ENCODE measurements around the gene SRSF3.
"Not testable (repeated sequence)": the region's sequence is repeated elsewhere in the genome, so short reads cannot be mapped to it uniquely, and the experiment has no call there.

Gene SRSF3

GRCh38 chr6:36572353-36573311, 21.5 kb upstream of the SRSF3 start:
- FAIRE-seq; DNase-seq (ENCODE audit: insufficient read length, low spot score): not testable (repeated sequence)

- no peak for FAIRE-seq
- no peak for DNase-seq (ENCODE audit: insufficient read length, low spot score)
Measured at GRCh38 chr6:36574679-36575078, 19.5 kb upstream of the SRSF3 start.

DNA sequence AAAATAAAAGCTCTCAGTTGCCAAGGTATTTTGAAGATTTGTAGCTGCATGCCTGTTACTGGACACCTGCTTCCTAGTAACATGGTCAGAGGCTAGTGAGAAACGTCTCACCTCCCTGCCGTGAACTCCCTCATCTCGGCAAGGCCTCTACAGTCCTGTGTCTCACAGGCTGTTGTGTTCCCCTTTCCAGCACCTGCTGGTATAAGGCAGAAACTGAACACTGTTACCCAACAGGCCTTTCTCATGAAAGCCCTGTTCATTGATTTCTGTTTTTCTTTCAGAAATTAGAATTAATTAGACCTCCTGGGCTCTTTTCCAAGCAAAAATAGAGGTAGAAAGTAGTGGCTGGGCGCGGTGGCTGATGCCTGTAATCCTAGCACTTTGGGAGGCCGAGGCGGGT, 17.6 kb upstream of the SRSF3 start:
- FAIRE-seq (no peak), DNase-seq (ENCODE audit: insufficient read length, low spot score) (no peak)

- DNase-seq (ENCODE audit: insufficient read length, low spot score) (peak; percentile 91), FAIRE-seq (no peak)
Measured at GRCh38 chr6:36577301-36577700, 16.9 kb upstream of the SRSF3 start.

DNA sequence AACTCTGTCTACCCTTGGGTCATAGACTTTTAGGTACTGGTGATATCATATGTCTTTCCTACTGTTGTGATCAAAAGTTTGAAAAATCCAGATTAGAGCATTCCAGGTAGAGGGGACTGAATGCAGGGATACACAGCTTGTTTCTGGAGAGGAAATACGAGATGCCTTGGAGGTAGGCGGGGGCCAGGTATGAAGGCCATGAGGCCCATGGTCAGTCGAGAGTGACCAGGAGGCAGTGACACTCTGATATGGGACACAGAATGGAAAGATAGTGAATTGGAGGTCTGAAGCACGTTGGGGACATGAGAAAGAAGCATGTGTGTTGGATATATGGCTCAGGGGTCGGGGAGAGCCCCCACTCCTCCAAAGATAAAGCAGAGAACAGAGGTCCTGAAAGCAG, 16.1 kb upstream of the SRSF3 start:
- DNase-seq (ENCODE audit: insufficient read length, low spot score) (no peak), FAIRE-seq (no peak)

- DNase-seq (ENCODE audit: insufficient read length, low spot score): no peak
- FAIRE-seq: no peak
Measured at GRCh38 chr6:36578431-36578830, 15.7 kb upstream of the SRSF3 start.

DNA sequence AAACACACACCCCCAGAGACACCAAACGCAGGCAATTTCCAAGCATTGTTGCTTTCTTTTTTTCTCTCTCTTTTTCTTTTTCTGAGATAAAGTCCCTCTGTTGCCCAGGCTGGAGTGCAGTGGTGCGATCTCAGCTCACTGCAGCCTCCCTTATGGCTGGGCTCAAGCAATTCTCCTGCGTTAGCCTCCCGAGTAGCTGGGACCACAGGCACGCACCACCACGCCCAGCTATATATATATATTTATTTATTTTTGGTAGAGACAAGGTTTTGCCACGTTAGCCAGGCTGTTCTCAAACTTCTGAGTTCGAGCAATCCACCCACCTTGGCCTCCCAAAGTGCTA, 14.0 kb upstream of the SRSF3 start:
- DNase-seq (ENCODE audit: insufficient read length, low spot score): no peak
- no peak for FAIRE-seq

DNA sequence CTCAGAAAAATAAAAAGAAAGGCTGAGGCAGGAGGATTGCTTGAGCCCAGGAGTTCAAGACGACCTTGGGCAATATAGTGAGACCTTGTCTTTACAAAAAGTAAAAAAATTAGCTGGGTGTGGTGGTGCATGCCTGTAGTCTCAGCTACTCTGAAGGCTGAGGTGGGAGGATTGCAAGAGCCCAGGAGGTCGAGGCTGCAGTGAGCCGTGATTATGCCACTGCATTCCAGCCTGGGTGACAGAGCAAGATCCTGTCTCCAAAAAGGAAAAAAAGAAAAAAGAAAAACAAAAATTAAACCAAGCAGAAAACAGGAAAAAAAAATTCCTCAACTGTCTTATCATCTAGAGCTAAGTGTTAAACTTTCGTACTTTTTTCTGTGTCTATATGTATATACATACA, 12.4 kb upstream of the SRSF3 start:
- FAIRE-seq (no peak), DNase-seq (ENCODE audit: insufficient read length, low spot score) (no peak)

GRCh38 chr6:36586606-36587005, 7.6 kb upstream of the SRSF3 start:
- no peak for DNase-seq (ENCODE audit: insufficient read length, low spot score)
- FAIRE-seq: no peak

GRCh38 chr6:36589025-36589400, 5.1 kb upstream of the SRSF3 start:
- FAIRE-seq; DNase-seq (ENCODE audit: insufficient read length, low spot score): not testable (repeated sequence)

DNA sequence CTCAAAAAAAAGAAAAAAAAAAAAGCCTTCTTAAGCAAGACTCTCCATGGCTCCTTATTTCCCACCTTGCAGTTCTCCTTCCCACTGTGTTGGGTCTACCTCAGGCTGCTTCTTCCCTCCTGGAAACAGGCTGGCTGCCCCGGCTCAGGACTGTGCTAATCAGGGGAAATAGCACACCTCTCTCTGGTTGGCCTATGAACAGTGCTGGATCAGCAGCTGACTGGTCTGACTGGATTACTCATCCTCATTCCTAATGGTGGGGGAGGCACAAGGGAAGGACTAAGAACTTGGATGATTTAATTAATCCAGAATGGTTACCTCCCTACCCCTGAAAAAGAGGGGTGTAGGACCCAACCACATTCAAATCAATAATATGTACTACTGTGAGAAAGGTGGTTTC, 3.9 kb upstream of the SRSF3 start:
- FAIRE-seq (peak; percentile 83), DNase-seq (ENCODE audit: insufficient read length, low spot score) (peak; percentile 79)

- FAIRE-seq: no peak
- DNase-seq (ENCODE audit: insufficient read length, low spot score): no peak
Measured at GRCh38 chr6:36592221-36592655, 1.9 kb upstream of the SRSF3 start.

DNA sequence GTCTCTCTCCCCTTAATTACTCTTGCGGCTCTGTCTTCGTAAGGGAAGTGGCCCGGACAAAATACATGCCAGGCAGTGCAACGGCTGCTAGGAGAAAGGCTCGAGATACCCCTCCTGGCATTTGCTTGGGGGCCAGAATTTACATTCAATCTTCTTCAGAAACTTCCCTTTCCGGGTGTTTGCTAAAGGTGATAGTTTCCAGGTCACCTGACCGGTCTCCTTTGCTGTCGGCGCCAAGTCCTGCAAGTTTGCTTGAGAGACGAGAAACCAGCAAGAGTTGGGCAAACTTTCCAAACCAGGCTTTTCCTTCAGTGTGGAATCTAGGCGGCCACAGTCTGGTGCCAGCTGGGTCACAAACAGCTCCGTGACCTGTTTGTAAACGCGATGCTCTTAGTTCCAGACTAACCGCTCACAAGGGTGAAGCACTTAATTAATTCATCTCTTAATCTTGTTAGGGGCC, 563 bp upstream of the SRSF3 start:
- DNase-seq (ENCODE audit: insufficient read length, low spot score): no peak
- no peak for FAIRE-seq

DNA sequence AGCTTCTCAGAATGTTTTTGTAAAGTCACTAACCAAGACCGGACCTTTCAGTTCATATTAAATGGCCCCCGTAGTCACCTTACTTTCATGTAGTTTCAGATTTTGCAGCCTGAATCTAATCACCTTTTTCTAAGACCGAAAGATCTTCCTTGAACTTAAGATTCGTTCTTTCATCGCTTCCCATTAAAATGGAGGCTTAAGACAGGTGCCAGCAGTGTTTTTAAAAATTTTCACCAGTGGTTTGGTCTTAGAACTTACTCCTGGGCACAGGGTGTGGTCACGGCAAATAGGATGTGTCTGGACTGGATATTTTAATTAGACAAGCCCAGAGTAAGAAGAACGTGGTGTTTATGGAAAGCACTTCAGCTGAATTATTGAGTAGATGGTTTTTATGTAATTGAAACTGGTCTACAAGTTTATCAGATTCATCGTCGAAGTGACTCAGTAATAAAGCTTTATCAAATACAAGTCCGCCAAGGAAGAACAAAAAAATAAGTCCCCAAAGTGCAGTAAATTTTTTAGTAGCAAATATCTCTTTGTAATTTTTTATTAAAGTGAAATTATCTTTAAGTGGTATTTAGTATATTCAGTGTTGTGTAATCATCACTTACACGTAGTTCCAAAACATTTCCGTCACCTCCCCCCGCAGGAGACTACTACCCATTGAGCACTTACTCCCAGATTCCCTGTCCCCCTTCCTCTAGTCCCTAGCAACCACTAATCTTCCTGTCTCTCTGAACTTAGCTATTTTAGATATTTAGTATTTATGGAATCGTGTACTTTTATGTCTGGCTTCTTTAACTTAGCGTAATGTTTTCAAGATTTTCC, 868 bp downstream of the SRSF3 start:
- FAIRE-seq: no peak
- DNase-seq (ENCODE audit: insufficient read length, low spot score): no peak

- FAIRE-seq (no peak), DNase-seq (ENCODE audit: insufficient read length, low spot score) (no peak)
Measured at GRCh38 chr6:36596356-36596755, 2.2 kb downstream of the SRSF3 start.

GRCh38 chr6:36597775-36598174, 3.6 kb downstream of the SRSF3 start:
- DNase-seq (ENCODE audit: insufficient read length, low spot score): no peak
- FAIRE-seq: no peak

DNA sequence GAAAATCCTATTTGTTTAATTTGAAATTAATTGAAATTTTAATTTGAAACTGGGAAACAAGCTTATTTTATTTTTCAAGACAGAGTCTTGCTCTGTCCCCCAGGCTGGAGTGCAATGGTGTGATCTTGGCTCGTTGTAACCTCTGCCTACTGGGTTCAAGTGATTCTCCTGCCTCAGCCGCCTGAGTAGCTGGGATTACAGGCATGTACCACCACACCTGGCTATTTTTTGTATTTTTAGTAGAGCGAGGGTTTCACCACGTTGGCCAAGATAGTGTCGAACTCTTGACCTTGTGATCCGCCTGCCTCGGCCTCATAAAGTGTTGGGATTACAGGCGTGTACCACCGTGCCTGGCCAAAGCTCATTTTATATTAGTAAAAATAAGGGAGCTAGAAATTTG, 4.2 kb downstream of the SRSF3 start:
- DNase-seq (ENCODE audit: insufficient read length, low spot score): no peak
- no peak for FAIRE-seq

DNA sequence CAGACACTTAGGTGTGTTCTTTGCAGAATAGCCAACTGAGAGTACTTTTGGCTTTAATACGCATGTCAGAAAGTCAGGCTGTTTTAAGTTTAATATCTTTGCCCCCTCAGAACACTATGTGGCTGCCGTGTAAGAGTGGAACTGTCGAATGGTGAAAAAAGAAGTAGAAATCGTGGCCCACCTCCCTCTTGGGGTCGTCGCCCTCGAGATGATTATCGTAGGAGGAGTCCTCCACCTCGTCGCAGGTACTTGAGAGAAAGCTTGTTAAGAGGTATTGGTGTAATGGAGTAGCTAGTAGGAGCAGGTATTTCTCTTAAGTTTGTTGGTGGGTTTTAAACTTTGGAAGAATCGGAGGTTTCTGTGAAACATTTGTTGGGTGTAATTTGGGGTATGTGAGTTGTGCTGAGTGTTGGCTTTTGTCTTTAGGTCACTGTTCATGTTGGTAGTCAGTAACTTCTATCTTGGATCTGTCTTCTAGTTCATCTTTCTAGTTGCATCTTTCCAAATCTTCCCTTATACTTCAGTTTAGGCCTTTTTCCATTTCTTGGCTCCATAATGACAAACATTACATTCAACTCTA, 4.7 kb downstream of the SRSF3 start:
- FAIRE-seq (no peak), DNase-seq (ENCODE audit: insufficient read length, low spot score) (no peak)

DNA sequence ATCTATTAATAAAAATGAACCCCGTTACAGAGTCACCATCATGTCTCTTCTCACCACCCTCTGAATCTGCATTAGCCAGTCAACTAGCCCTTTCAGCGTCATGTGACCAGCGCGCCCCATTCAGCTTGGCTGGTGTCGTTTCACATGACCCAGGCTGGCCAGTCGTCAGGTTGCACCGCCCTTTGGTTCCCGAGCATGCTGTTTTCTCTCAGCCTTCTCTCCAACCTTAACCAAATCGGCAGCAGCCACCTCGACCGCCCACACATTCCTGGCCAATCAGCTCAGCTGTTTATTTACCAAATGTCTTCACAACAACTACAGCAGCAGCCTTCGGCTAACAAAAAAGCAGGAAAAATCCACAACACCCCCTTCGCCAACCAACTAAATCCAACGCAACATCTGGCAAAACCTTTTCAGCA, 5.6 kb downstream of the SRSF3 start:
- DNase-seq (ENCODE audit: insufficient read length, low spot score) (no peak), FAIRE-seq (no peak)

DNA sequence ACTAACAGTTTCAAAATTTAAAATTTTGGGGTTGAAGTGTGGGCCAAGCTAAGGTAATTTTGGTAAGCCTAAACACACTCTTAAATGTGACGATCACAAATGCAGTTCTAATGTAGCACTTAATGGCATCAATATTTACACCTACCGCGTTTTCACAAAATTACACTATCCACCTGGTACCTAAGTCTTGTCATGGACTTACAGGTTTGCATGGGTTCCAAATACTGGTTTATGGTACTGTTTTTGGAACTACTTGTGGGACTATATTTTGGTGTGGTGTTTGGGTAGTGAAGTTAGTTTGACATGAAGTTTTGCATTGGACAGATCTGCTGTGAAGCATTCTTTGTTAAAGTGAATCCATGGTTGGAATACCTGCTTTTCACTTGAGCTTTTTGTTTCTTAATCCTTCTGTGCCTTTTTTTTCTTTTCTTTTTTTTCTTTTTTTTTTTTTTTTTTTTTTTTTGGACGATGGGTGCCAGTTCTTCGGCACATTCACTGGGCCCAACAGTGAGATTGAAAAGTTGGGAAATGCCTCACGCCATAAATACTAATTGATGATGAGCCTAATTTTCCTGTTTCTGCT, 6.5 kb downstream of the SRSF3 start:
- FAIRE-seq (no peak), DNase-seq (ENCODE audit: insufficient read length, low spot score) (no peak)

DNA sequence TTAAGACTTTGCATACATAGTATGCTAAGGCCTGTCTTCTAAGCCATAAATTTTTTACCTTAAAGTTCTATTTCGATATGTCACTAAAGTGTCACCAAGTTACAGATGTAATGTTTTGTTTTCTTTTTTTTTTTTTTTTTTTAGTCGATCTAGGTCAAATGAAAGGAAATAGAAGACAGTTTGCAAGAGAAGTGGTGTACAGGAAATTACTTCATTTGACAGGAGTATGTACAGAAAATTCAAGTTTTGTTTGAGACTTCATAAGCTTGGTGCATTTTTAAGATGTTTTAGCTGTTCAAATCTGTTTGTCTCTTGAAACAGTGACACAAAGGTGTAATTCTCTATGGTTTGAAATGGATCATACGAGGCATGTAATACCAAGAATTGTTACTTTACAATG, 7.7 kb downstream of the SRSF3 start:
- not testable (repeated sequence) for FAIRE-seq

More for the DNA sequence above, 7.7 kb downstream of the SRSF3 start:
- DNase-seq (ENCODE audit: insufficient read length, low spot score): not testable (repeated sequence)
